Fibroblast of pulmonary artery (primary cell): Measurements from ENCODE around the gene CXADR.
A peak's percentile ranks its signal among the peaks of the same experiment; 100 is the strongest.

Experiments
- DNase-seq: peaks from one replicate; pipeline ENCODE4 v3.0.0-alpha.2; 2010; ENCODE audit warnings: low read depth
- H3K4me3 ChIP-seq: replicated peaks from 2 replicates; pipeline ENCODE4 v1.5.1; 2011; ENCODE audit warnings: low read depth, mild to moderate bottlenecking, control low read depth, low read length, moderate library complexity
- TF ChIP-seq, protein P1 (sequence below): IDR thresholded peaks from 2 replicates; pipeline ENCODE4 v1.5.1; 2011; ENCODE audit warnings: mild to moderate bottlenecking, control low read depth, low read length, inconsistent platforms; ENCODE audit errors: missing control alignments

CXADR gene

GRCh38 chr21:17552410-17552809 lies 39.6 kb downstream of the CXADR start:
- TF ChIP-seq, protein P1, sequence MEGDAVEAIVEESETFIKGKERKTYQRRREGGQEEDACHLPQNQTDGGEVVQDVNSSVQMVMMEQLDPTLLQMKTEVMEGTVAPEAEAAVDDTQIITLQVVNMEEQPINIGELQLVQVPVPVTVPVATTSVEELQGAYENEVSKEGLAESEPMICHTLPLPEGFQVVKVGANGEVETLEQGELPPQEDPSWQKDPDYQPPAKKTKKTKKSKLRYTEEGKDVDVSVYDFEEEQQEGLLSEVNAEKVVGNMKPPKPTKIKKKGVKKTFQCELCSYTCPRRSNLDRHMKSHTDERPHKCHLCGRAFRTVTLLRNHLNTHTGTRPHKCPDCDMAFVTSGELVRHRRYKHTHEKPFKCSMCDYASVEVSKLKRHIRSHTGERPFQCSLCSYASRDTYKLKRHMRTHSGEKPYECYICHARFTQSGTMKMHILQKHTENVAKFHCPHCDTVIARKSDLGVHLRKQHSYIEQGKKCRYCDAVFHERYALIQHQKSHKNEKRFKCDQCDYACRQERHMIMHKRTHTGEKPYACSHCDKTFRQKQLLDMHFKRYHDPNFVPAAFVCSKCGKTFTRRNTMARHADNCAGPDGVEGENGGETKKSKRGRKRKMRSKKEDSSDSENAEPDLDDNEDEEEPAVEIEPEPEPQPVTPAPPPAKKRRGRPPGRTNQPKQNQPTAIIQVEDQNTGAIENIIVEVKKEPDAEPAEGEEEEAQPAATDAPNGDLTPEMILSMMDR: no peak
- DNase-seq: no peak
- H3K4me3 ChIP-seq: no peak overlapping the region

GRCh38 chr21:17554120-17554519 lies 41.3 kb downstream of the CXADR start:
- TF ChIP-seq, protein P1: no peak
- no peak for DNase-seq
- no peak overlapping the region for H3K4me3 ChIP-seq

- TF ChIP-seq, protein P1: peak; percentile 17
- DNase-seq: peak; percentile 12
- H3K4me3 ChIP-seq: no peak overlapping the region
Observed at GRCh38 chr21:17554679-17555465, 42.0 kb downstream of the CXADR start.

GRCh38 chr21:17560377-17561025 lies 47.7 kb downstream of the CXADR start:
- no peak overlapping the region for H3K4me3 ChIP-seq
- no peak for DNase-seq
- TF ChIP-seq, protein P1: no peak

- no peak for DNase-seq
- no peak overlapping the region for H3K4me3 ChIP-seq
- TF ChIP-seq, protein P1: no peak
Observed at GRCh38 chr21:17570786-17571185, 57.9 kb downstream of the CXADR start.

- DNase-seq: no peak
- H3K4me3 ChIP-seq: no peak overlapping the region
- TF ChIP-seq, protein P1: no peak
Observed at GRCh38 chr21:17572431-17572830, 59.6 kb downstream of the CXADR start.
